Superior temporal gyrus (tissue), 1 donor: ENCODE measurements around the gene STAMBPL1.
"Not testable (repeated sequence)": the region's sequence is repeated elsewhere in the genome, so short reads cannot be mapped to it uniquely, and the experiment has no call there.

ENCODE experiments used
- DNase-seq: peaks from one replicate; pipeline ENCODE4 v3.0.0-alpha.2; 2016; ENCODE audit errors: extremely low spot score

STAMBPL1 gene

DNA sequence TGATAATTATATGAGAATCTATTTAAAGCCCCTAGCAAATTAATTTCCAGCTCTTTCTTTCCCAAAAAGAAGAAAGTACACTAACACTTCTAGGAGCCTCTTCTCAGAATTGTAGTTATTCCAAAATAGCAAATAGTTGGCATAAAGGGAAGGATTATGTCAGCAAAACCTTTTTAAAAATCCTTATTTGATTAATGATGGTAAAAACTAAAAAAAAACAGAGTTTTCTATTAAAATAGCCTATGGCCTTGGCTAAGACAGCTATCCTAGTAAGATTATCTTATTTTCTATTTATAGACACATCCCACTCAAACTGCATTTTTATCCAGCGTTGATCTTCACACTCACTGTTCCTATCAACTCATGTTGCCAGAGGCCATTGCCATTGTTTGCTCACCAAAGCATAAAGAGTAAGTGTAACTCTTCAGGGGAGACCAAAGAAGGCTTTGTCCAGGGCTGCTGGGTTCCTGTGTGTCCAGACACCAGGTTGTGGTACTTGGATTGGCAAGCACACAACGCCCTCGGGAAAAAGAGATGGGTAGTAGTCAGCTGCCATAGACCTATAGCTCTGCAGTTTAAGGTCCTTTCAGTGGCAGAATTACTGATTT lies 41.0 kb downstream of the STAMBPL1 start:
- DNase-seq = no peak

DNA sequence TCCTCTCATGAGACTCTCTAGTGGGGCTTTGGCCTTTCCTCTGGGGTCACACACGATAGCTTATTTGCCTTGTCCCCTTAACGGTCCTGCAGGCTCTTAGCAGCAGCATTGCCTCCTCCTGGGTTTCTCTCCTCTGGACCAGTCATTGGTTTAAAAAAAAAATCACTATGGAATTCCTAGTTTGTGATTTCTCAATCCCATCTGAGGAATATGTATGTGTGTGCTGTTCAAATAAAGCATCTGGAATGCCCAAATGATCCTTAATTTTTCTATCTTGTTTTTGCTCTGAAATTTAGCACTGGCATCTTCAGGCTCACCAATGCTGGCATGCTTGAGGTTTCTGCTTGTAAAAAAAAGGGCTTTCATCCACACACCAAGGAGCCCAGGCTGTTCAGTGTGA lies 42.0 kb downstream of the STAMBPL1 start:
- no peak for DNase-seq

DNA sequence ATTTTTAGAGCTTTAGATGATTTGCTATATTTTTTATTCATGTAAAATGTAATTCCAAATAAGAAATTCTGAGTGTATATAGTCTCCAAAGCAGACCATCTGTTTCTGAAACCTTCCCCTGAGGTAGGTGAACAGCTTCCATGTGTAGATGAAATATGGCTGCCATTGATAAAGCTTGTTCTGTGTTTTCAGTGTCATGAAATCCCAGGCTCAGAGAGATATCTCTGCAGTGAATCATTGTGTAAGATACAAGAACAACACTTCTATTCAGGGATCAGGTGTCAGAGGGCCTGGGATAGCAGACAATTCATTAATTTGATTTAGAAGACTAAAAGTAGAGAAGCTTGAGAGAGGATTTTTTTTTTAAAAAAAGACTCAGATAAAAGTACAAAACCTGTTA lies 43.5 kb downstream of the STAMBPL1 start:
- DNase-seq = no peak

DNA sequence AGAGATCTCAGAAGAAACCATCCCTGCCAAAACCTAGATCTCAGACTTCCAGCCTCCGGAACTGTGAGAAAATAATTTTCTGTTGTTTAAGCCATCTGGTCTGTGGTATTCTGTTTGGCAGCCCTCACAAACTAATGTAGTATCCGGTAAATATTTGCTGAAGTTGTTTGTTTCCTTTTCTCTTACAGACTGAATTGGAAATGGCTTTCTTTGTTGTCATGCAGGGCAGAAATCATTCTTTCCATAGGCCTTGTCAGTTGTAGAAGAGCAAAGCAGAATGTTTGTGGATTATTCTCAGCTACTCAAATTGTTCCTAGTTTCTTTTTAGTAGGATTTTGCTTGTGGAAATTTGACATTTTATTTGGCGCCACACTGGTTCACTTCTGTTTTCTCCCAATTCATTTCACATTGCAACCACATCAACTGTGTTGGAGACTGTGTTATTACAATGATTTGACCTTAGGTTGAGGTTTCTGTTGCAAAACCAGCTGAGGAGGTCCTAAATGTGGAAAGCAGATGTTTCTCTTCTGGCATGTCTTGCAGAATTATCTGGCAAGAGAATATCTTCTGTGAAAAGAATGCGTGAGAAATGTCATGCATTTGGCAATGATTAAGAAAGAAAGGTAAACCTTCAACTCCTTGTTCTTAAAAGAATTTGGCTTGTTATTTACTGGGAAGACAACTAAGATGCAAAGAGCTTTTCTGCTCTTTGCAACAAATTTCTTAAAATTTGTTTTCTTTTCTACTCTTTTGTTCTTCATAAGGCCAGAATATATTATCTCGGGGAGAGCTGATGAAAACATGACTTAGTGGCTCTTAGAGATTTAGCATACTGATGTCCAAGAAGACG lies 46.7 kb downstream of the STAMBPL1 start:
- peak; percentile 49 for DNase-seq

DNA sequence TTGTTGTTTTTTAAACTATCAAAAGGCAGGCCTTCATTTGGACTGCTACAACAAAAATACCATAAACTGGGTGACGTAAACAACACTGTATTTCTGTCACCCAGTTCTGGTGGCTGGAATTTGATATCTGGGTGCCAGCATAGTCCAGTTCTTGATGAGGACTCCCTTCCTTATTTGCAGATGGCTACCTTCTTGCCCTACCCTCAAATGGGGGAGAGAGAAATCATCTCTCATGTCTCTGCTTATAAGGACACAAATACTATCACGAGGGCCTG lies 47.3 kb downstream of the STAMBPL1 start:
- DNase-seq = no peak

DNA sequence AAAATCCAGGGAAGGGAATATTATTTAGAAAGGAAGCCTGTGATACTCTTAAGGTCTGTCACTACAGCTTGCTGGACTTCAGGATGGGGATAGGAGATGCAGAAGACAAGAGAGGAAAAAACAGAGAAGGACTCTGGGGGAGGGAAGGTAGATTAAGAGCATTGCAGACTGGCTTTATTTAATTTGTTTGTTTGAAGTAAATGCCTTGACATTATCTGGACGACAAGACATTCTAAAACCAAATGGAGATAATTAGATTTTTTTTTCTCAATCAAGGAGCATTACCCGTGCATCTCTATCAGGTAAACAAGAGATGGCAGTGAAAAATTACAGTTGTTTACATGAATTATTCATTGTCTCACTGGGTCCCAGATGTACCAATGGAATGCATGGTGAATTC lies 48.2 kb downstream of the STAMBPL1 start:
- no peak for DNase-seq

DNA sequence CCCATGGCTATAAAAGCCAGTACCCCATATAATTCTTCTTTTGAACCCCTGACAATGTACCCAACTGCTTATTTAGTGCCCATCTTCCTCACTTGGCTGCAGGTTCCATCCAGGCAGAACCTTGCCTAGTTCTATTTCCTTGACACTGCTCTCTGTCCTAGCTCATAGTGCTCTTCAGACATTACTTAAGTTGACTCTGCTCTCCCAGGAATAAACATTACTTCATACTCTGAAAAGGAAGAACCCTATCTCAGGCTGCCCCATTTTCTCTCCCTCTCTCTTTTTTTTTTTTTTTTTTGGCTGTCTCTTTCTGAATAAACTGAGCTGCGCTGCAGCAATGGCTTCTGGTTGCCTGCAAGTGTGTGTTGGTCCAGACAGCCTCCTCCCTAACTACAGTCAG lies 51.5 kb downstream of the STAMBPL1 start:
- DNase-seq = no peak

DNA sequence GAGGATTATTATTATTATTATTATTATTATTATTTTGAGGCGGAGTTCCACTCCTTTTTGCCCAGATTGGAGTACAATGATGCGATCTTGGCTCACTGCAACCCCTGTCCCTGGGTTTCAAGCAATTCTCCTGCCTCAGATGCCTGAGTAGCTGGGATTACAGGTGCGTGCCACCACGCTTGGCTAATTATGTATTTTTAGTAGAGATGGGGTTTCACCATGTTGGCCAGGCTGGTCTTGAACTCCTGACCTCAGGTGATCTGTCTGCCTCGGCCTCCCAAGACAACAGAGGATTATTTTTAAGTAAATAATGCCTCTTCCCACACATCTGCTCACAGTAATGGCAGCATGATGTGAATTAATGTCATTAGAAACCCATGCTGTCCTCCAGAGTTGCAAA lies 52.0 kb downstream of the STAMBPL1 start:
- DNase-seq = not testable (repeated sequence)

DNA sequence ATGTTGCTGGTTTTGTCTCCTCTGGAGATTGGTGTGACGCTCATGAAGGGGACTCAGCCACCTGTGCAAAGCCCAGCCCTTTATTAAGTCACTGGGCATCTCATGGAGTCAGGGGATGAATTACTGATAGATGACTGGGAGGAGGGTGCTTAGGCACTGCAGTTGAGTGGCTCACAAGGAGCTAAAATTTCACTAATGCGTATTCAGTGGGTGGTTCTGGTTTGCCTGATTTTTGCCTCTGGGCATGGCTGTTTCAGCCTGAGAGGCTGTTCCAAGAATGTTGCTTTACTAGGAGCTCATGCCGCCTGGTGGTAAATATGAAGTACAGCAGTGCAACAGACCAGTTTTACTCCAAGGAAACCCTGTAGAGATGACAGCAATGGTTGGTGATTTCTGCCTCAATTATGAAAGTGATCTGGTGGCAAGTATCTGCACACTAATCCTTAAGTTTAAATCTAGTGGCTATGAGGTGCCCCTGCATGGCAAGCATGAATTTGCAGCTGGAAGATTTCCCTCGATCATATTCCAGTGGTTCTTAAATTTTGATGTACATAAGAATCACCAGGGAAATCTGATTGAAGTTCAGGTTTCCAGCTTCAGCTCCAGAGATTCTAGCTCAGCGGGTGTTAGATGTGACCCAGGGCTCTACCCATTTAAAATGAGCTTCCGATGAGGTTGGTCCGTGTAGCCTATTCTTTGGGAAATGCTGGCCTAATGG lies 52.7 kb downstream of the STAMBPL1 start:
- DNase-seq = peak; percentile 89

DNA sequence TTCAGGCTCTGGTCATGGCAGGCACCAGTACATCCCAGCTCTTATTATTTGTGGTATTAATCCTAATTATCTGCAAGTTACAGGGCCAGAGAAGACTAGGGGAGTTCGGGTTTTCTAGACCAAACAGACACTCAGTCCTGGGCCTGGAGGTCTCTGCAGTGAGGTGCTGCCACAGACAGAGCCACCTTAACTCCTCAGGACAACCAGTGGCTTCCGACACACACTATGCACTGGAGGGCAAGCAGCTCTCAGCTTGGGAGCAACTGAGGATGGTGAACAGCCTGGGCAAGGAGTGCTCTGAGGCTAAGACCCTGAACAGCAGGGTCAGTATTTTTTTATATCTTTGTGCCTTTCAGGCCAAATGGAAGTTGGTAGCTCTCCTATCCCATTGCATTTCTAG lies 53.5 kb downstream of the STAMBPL1 start:
- DNase-seq = no peak

DNA sequence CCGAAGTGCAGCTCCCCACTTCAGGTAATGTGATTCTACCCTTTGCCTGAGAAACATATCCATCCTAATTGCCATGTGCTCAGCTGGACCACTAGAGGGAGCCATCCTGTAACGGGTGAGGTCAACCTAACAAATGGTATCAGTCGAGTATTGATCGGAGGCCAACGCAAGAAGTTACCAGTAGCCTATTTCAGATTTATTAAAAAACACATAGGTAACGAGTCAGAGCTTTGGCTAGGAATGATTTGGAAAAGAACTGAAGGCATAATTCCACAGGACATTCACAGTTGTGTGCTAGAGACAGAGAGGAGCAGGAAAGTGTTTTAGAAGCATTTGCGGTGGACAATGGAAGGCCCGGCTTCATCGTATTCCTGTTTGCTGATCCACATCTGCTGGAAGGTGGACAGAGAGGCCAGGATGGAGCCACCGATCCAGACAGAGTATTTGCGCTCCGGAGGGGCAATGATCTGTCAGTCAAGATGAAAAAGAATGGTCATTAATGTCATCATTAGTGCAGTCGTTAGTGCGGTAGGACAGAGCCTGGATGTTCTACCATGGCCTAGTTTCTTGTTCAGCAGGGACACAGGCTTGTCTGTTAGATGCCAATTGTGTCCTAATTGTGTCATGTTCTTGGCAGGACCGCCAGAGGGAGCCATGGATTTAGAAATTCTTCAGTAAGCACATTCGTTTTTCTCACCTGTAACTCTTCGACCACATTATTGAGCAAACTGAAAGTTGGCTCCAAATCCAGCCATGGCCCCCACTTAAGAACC lies 55.0 kb downstream of the STAMBPL1 start:
- DNase-seq = peak; percentile 91

DNA sequence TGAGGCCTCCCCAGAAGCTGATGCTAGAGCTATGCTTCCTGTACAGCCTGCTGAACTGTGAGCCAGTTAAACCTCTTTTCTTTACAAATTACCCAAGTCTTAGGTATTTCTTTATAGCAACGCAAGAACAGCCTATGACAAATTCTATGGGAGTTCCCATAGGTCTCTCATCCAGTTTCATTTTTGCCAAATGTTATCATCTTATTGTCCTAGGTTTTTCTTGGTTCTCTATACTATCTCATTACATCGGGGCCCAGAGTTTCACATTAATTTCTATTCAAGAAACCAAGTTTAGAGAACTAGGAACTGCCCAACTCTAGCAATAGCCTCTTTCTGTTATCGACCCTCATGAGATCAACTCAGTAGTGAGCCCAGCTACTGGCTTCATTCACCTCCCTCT lies 56.6 kb downstream of the STAMBPL1 start:
- DNase-seq = no peak

DNA sequence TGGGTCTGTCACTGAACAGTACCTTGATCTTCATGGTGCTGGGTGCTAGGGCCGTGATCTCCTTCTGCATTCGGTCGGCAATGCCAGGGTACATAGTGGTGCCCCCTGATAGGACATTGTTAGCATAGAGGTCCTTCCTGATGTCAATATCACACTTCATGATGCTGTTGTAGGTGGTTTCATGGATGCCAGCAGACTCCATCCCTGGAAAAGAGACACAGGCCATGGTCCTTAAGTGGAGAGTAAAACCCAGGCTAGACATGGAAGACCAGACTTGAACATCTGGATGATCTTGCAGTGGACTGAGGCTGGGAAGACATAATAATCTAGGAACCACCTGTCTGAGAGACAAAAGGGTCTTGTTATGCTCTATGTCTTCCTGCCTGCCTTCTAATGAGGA lies 58.0 kb downstream of the STAMBPL1 start:
- no peak for DNase-seq

DNA sequence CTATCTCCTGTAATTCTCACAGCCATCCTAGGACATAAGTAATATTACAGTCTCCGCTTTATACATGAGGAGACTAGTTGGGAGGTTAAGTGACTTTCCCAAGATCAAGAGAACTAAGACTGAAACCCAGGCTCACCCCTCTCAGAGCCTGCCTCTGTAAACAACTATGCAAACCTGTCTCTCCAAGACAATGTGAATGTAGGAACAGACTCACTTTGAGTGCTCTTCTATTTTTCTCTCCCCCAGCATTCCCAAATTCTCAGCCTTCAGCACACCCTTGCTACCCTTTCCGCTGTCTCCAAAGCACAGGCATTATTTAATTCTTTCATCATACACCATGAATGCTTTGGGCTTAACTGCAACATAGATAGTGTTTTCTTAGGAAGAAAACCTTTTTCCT lies 58.9 kb downstream of the STAMBPL1 start:
- DNase-seq = no peak

DNA sequence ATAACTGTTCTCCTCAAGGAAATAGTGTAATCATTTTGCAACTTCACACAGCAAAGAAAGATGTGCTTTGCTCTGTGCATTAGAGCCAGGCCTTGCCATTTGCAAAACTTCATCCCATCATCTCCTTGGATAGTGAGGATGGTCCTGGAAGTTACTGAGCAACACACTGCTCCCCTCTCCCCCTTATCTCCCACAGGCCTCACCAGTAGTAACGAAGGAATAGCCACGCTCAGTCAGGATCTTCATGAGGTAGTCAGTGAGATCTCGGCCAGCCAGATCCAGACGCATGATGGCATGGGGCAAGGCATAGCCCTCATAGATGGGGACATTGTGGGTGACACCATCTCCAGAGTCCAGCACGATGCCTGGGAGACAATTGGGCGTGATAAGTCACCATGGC lies 61.0 kb downstream of the STAMBPL1 start:
- DNase-seq = no peak

DNA sequence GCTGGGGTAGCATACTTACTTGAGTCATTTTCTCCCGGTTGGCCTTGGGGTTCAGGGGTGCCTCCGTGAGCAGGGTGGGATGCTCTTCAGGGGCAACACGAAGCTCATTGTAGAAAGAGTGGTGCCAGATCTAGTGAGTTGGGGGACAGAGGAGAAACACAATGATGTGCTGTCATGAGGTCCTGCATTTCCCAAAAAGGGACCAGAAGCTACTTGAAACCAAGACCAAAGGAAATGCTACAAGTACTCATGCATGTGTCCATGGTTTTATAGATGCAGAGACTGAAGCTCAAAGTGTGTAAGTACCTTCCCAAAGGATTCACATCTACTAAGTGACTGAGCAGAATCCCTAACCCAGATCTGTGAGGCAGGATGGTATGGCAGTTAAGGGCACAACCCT lies 63.7 kb downstream of the STAMBPL1 start:
- no peak for DNase-seq

DNA sequence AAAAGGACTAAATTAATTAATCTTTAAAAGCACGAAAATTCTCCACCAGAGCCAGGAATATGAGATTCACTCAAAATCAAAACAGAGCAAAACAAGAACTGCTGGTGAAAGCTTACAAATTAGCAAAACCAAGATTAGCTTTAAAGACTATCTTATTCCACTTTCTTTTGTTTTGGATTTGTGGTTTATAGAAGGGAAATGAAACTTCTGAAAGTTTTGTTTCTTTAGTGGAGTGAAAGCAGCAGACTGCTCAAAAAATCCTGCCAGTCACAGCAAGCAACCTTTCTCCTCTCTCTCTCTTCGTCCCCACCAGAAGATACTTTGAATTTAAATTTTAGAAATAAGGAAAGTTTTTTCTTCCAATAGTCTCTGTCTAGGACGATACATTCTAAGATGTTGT lies 64.8 kb downstream of the STAMBPL1 start:
- no peak for DNase-seq

DNA sequence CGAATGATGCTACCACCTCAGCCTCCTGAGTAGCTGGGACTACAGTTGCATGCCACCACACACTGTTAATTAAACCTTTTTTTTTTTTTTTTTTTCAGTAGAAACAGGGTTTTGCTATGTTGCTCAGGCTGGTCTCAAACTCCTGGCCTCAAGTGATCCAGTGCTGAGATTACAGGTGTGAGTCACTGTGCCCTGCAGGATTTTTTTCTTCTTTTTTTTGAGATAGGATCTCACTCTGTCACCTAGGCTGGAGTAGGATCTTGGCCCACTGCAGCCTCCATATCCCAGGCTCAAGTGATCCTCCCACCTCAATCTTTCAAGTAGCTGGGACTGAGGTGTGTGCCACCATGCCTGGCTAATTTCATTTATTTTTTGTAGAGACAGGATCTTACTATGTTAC lies 66.2 kb downstream of the STAMBPL1 start:
- DNase-seq = no peak

DNA sequence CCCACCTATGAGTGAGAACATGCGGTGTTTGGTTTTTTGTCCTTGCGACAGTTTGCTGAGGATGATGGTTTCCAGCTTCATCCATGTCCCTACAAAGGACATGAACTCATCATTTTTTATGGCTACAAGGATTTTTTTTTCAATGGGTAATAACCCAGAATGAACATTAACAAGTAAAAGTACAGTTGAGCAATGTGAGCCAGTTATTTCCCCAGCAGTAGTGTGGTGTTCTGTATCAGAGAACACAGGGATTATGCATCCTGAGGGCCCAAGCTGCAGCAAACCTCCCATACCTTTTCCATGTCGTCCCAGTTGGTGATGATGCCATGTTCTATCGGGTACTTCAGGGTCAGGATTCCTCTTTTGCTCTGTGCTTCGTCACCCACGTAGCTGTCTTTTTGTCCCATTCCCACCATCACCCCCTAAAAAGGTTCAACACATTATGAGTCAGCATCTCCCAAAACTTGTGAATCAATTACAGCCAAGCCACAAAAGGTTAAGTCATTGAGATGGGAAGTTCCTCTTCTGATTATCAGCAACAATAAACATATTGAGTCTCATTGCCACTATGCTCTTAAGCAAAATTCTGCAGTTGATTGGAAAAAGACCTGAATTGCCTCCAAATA lies 67.0 kb downstream of the STAMBPL1 start:
- DNase-seq = no peak

DNA sequence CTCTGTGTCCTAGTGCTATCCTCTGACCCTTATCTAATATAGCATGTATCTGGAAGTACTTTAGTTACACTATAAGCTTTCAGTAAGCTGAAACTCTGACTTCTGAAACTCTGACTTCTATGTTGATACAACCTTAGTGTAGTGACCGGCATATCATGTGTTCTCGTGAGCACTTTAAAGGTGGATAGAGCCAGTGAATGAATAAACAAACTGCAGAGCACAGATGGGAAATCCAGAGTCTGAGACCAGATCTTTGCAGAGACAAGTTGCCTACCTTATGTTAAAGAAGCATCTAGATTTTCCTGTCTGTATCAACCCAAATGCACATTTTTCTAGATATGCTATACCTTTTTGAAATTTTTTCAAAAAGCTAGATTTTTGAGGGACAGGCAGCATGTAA lies 69.0 kb downstream of the STAMBPL1 start:
- no peak for DNase-seq

DNA sequence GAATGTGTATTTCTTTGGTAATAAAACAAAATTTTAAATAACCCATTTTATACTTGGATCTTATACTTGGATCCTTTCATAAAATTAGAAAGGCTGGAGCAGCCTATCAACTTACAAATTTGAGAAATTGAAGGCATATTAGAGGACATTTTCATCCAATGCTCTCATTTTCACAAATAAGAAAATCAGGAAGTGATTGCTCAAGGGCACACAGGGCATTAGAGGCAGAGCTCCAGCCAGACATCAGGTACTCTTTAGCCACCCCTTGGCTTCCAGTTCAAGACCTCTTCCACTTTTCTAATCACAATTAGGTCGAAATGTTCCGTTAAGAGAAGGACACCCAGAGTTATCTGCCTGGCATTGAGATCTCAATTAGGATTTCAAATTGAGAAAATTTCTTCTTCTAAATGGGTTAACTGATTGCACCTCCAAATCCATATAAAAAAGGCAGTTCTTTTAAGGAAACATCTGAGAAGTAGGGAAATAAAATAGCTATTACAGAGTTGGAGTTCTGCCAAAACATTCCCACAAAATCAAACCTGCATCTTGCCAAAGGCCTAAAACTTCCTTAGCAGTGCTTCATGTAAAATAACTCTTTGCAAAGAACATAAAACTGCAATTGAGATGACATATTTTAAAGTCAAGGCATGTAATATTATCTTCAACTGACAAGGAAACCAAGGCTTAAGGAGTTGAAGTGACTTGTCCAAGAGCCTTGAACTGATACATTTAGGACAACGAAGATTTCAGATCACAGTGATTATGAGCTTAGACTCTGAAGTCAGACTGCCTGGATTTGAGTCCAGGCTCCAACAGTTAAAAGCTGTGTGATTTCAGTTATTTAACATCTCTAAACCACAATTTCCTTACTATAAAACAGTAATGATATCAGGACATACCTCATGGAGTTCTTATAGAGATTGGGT lies 70.1 kb downstream of the STAMBPL1 start:
- DNase-seq = no peak
